H1 (cell line): ENCODE measurements around the gene FOXC2. TPM values are rescaled to one million over a fixed set of nuclear protein-coding genes. Genes with fewer than 3 reads are reported as not detected.

Experiments used
- FOSL1 ChIP-seq: IDR thresholded peaks from 2 replicates; pipeline ENCODE4 v1.6.1; 2011; ENCODE audit warnings: mild to moderate bottlenecking, low read depth, low read length, moderate library complexity; ENCODE audit not compliant: insufficient read depth
- KDM1A ChIP-seq: fragments of 200-600, 300-600 bp; sonication (generic); IDR thresholded peaks from 2 replicates; pipeline ENCODE4 v1.7.1; 2016; ENCODE audit warnings: mild to moderate bottlenecking, low read length, borderline replicate concordance
- KDM5A ChIP-seq: fragments of 200-600 bp; IDR thresholded peaks from 2 replicates; pipeline ENCODE4 v1.7.1; 2012; ENCODE audit warnings: mild to moderate bottlenecking, low read length, inconsistent platforms, mixed read lengths
- MAFK ChIP-seq: IDR thresholded peaks from 2 replicates; pipeline ENCODE4 v1.6.1; 2012; ENCODE audit warnings: low read depth, mild to moderate bottlenecking, improper control_type of control experiment, low read length
- RAD21 ChIP-seq, 2 experiments: IDR thresholded peaks in 1 of 2; conservative IDR thresholded peaks in 1 of 2; 2 replicates each; pipeline ENCODE4 v1.6.1; 2011; ENCODE audit warnings: low read depth in 2 of 2, low read length in 2 of 2, improper control_type of control experiment in 1 of 2, inconsistent platforms in 1 of 2, mild to moderate bottlenecking in 1 of 2, moderate library complexity in 1 of 2
- SAP30 ChIP-seq: fragments of 300-600 bp; sonication (generic); IDR thresholded peaks from 2 replicates; pipeline ENCODE4 v1.7.1; 2012; ENCODE audit warnings: low read length, moderate library complexity, mild to moderate bottlenecking, inconsistent platforms; ENCODE audit not compliant: insufficient read depth, insufficient replicate concordance
- SP4 ChIP-seq: IDR thresholded peaks from 2 replicates; pipeline ENCODE4 v1.6.1; 2012; ENCODE audit warnings: low read length, inconsistent platforms
- SRF ChIP-seq: IDR thresholded peaks from 2 replicates; pipeline ENCODE4 v1.6.1; 2011; ENCODE audit warnings: mild to moderate bottlenecking, low read depth, low read length, moderate library complexity
- polyA plus RNA-seq, 7 experiments: library from polyadenylated mRNA; depleted of rRNA in 3 of 7; stranded (reverse) in 5 of 7; unstranded in 2 of 7; fragments of >200 nt in 5 of 7; fragments of 200-250 nt in 2 of 7; gene quantifications; 1 replicate in 5 of 7; 2 replicates in 1 of 7; 4 replicates in 1 of 7; pipeline versions ENCODE4 v1.2.1 to v1.2.3, GENCODE V29; 2011 to 2013; ENCODE audit warnings: missing spikeins in 2 of 7, mixed read lengths in 2 of 7
- total RNA-seq: library from RNA; stranded (reverse); fragmentation: NEBNext Ultra II Directional; extraction: Animal tissue kit (Norgen Biotek cat#: 25700); gene quantifications from 2 replicates; pipeline ENCODE4 v1.2.1, GENCODE V29; 2021
- TF ChIP-seq, protein P1 (sequence below): fragments of 300-600 bp; sonication (generic); IDR thresholded peaks from 2 replicates; pipeline ENCODE4 v1.7.1; 2012; ENCODE audit warnings: low read length, moderate library complexity, mild to moderate bottlenecking, inconsistent platforms; ENCODE audit not compliant: insufficient replicate concordance

FOXC2 gene
- total and polyA plus RNA-seq, 2 of the 8 experiments (the other 6 are each of a cell fraction or from before 2014, with no cell fraction given) = 0.09 TPM; not detected in 1

DNA sequence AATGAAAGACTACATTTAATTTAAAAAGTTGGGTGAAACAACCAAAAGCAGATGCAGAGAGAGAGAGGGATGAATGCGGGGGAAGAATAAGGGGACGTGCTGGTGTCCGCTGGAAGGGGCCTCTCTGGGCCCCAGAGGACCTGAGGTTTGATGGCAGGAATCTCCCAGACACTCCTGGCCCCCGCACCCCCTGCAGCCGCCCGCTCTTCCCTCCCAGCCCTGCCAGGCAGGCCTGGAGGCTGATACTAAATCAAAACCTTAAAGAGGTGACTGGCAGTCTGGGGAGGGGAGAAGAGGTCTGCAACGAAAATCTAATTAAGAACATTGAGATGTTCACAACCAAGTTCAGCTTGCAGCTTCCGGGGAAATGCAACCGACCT is 14.2 kb downstream of the FOXC2 start (continued):
- TF ChIP-seq, protein P1, sequence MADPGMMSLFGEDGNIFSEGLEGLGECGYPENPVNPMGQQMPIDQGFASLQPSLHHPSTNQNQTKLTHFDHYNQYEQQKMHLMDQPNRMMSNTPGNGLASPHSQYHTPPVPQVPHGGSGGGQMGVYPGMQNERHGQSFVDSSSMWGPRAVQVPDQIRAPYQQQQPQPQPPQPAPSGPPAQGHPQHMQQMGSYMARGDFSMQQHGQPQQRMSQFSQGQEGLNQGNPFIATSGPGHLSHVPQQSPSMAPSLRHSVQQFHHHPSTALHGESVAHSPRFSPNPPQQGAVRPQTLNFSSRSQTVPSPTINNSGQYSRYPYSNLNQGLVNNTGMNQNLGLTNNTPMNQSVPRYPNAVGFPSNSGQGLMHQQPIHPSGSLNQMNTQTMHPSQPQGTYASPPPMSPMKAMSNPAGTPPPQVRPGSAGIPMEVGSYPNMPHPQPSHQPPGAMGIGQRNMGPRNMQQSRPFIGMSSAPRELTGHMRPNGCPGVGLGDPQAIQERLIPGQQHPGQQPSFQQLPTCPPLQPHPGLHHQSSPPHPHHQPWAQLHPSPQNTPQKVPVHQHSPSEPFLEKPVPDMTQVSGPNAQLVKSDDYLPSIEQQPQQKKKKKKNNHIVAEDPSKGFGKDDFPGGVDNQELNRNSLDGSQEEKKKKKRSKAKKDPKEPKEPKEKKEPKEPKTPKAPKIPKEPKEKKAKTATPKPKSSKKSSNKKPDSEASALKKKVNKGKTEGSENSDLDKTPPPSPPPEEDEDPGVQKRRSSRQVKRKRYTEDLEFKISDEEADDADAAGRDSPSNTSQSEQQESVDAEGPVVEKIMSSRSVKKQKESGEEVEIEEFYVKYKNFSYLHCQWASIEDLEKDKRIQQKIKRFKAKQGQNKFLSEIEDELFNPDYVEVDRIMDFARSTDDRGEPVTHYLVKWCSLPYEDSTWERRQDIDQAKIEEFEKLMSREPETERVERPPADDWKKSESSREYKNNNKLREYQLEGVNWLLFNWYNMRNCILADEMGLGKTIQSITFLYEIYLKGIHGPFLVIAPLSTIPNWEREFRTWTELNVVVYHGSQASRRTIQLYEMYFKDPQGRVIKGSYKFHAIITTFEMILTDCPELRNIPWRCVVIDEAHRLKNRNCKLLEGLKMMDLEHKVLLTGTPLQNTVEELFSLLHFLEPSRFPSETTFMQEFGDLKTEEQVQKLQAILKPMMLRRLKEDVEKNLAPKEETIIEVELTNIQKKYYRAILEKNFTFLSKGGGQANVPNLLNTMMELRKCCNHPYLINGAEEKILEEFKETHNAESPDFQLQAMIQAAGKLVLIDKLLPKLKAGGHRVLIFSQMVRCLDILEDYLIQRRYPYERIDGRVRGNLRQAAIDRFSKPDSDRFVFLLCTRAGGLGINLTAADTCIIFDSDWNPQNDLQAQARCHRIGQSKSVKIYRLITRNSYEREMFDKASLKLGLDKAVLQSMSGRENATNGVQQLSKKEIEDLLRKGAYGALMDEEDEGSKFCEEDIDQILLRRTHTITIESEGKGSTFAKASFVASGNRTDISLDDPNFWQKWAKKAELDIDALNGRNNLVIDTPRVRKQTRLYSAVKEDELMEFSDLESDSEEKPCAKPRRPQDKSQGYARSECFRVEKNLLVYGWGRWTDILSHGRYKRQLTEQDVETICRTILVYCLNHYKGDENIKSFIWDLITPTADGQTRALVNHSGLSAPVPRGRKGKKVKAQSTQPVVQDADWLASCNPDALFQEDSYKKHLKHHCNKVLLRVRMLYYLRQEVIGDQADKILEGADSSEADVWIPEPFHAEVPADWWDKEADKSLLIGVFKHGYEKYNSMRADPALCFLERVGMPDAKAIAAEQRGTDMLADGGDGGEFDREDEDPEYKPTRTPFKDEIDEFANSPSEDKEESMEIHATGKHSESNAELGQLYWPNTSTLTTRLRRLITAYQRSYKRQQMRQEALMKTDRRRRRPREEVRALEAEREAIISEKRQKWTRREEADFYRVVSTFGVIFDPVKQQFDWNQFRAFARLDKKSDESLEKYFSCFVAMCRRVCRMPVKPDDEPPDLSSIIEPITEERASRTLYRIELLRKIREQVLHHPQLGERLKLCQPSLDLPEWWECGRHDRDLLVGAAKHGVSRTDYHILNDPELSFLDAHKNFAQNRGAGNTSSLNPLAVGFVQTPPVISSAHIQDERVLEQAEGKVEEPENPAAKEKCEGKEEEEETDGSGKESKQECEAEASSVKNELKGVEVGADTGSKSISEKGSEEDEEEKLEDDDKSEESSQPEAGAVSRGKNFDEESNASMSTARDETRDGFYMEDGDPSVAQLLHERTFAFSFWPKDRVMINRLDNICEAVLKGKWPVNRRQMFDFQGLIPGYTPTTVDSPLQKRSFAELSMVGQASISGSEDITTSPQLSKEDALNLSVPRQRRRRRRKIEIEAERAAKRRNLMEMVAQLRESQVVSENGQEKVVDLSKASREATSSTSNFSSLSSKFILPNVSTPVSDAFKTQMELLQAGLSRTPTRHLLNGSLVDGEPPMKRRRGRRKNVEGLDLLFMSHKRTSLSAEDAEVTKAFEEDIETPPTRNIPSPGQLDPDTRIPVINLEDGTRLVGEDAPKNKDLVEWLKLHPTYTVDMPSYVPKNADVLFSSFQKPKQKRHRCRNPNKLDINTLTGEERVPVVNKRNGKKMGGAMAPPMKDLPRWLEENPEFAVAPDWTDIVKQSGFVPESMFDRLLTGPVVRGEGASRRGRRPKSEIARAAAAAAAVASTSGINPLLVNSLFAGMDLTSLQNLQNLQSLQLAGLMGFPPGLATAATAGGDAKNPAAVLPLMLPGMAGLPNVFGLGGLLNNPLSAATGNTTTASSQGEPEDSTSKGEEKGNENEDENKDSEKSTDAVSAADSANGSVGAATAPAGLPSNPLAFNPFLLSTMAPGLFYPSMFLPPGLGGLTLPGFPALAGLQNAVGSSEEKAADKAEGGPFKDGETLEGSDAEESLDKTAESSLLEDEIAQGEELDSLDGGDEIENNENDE = no peak
- no peak for TF ChIP-seq RAD21 (IDR thresholded peaks at IDR 0.05 in 1 of 2, conservative IDR thresholded peaks at IDR 0.05 in 1 of 2; ENCODE audit: low read depth in 2 of 2, low read length in 2 of 2)
- no peak for TF ChIP-seq KDM1A
- no peak for TF ChIP-seq KDM5A
- TF ChIP-seq SAP30 = no peak
- TF ChIP-seq SRF = no peak
- no peak for TF ChIP-seq SP4
- no peak for TF ChIP-seq MAFK
- no peak for TF ChIP-seq FOSL1
